B cell (primary cell): Measurements from ENCODE around the gene PEPD.

ENCODE experiments used
- CTCF ChIP-seq: fragments of 200-600 bp; IDR thresholded peaks from one replicate; pipeline ENCODE4 v1.8.0; 2022; ENCODE audit warnings: antibody characterized with exemption, mild to moderate bottlenecking
- EZH2 ChIP-seq: IDR thresholded peaks from 2 replicates; pipeline ENCODE4 v1.6.1; 2012; ENCODE audit warnings: borderline replicate concordance, low read depth, mild to moderate bottlenecking, moderate library complexity, low read length; ENCODE audit not compliant: insufficient read depth, poor library complexity, severe bottlenecking

GRCh38 chr19:33552191-33552927 lies 30.8 kb upstream of the PEPD start:
- no peak for TF ChIP-seq CTCF
- no peak for TF ChIP-seq EZH2
